ENCODE results near the gene C1QL2. TPM values are rescaled to one million over a fixed set of nuclear protein-coding genes. Genes with fewer than 3 reads are reported as not detected.

C1QL2 gene
- total and polyA plus RNA-seq, 4 donors: 0.03 to 0.31 TPM; not detected in 2

DNA sequence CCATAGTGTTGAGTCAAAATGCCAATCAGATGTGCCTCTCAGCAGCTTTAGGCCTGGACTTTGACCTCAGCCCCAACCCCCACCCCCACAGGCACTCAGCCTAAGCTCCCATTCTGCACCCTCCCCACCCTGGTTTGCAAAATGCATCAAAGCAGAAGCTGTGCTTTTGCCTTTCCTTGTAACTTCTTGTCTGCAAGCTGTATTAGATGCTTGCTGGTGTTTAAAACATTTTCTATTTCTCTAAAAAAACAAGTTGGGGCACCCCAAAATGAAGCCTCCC lies 38.5 kb upstream of the C1QL2 start:
- Histone ChIP-seq H3K36me3 (ENCODE audit: control insufficient read depth in 4 of 4, insufficient read depth in 4 of 4, low read length in 4 of 4) (no peaks in the 10 kb centered on the region), H3K9ac (ENCODE audit: insufficient read depth in 1 of 2, low read length in 2 of 2) (no peak overlapping the region), H3K27ac (ENCODE audit: low read depth in 1 of 2, low read length in 1 of 2) (no peak overlapping the region), H3K27me3 (ENCODE audit: control insufficient read depth in 3 of 3, insufficient read depth in 3 of 3, low read length in 2 of 3) (no peaks in the 10 kb centered on the region), H3K4me3 (no peak overlapping the region), H3K9me3 (ENCODE audit: control insufficient read depth in 4 of 4, insufficient read depth in 3 of 4, low read length in 3 of 4) (peaks cover 0 to 2% (median 0%) of the 10 kb centered on the region in 4 donors), H3K4me1 (ENCODE audit: control insufficient read depth in 5 of 5, insufficient read depth in 5 of 5, low read length in 5 of 5) (peaks cover 0 to 14% (median 4%) of the 10 kb centered on the region in 5 donors)
- DNase-seq (no peak), ATAC-seq (ENCODE audit: insufficient read depth, low FRiP score) (no peak)
- TF ChIP-seq, protein P1, sequence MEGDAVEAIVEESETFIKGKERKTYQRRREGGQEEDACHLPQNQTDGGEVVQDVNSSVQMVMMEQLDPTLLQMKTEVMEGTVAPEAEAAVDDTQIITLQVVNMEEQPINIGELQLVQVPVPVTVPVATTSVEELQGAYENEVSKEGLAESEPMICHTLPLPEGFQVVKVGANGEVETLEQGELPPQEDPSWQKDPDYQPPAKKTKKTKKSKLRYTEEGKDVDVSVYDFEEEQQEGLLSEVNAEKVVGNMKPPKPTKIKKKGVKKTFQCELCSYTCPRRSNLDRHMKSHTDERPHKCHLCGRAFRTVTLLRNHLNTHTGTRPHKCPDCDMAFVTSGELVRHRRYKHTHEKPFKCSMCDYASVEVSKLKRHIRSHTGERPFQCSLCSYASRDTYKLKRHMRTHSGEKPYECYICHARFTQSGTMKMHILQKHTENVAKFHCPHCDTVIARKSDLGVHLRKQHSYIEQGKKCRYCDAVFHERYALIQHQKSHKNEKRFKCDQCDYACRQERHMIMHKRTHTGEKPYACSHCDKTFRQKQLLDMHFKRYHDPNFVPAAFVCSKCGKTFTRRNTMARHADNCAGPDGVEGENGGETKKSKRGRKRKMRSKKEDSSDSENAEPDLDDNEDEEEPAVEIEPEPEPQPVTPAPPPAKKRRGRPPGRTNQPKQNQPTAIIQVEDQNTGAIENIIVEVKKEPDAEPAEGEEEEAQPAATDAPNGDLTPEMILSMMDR (IDR thresholded peaks at IDR 0.05; ENCODE audit: control extremely low read depth, extremely low read depth): no peak

DNA sequence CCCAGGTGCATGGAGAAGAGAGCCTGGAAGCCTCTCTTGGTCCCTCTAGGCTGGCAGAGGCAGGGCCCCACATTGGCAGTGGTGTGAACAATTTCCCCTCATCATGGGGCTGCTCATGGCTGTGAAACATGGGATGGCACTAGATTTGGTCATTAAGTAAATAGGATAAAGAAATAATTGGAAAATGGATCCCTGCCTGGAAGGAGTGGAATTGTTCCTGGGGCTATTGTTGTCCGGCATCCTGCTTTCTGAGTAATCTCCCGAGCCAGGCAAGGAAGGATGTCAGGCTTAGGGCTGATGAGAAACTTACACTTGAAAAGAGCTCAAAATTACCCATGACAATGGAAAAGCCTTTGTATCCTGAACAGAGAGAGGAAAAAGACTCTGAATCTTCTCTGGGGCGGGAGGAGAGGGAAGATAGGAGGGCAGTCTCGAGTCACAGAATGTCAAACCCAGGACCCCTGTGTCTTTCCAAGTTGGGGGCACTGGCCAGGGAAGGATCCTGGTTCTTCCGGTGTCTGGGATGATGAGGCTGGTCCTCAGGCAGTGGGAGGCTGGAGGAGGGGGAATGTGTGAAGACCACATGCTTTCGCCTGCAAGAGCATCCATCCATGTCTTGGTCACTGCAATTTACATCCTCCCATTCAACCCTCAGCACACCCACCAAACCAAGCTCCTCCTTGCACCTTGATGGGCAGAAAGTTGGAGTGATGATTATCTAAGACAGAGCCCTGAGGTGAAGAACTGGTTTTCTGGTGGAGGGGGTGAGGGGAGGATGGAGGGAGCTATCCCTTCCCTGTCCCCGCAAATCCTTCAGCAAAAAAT lies 38.0 kb upstream of the C1QL2 start:
- WGBS, 2 donors: 65 to 79% methylated on average over 7 of the region's 7 CpGs
- no peak for ATAC-seq (ENCODE audit: insufficient read depth, low FRiP score)
- TF ChIP-seq, protein P1 (IDR thresholded peaks at IDR 0.05; ENCODE audit: control extremely low read depth, extremely low read depth): no peak
- Histone ChIP-seq H3K4me1 (ENCODE audit: control insufficient read depth in 5 of 5, insufficient read depth in 5 of 5, low read length in 5 of 5) (peaks cover 0 to 14% (median 4%) of the 10 kb centered on the region in 5 donors), H3K27ac (ENCODE audit: low read depth in 1 of 2, low read length in 1 of 2) (no peak overlapping the region), H3K9me3 (ENCODE audit: control insufficient read depth in 4 of 4, insufficient read depth in 3 of 4, low read length in 3 of 4) (peaks cover 0 to 2% (median 0%) of the 10 kb centered on the region in 4 donors), H3K9ac (ENCODE audit: insufficient read depth in 1 of 2, low read length in 2 of 2) (no peak overlapping the region), H3K36me3 (ENCODE audit: control insufficient read depth in 4 of 4, insufficient read depth in 4 of 4, low read length in 4 of 4) (no peaks in the 10 kb centered on the region), H3K27me3 (ENCODE audit: control insufficient read depth in 3 of 3, insufficient read depth in 3 of 3, low read length in 2 of 3) (no peaks in the 10 kb centered on the region), H3K4me3 (no peak overlapping the region)
- no peak for DNase-seq

DNA sequence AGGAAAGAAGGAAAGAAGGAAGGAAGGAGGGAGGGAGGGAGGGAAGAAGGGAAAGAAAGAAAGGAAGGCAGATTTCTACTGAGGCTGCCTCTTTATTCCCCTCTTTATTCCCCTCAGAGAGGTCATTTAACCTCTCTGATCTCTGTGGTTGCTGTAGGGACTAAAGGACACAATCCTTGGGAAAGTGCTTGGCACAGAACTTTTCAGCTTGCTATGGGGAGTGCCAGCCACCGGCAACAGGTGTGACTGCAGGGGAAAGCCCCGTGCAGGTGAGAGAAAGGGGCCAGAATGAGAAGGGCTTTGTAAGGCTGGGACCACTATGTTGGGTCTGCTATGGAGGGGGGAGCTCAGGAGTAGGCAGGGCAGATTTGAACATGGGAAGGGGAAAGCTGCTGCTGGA lies 37.3 kb upstream of the C1QL2 start:
- H3K9me3 ChIP-seq (ENCODE audit: control insufficient read depth in 4 of 4, insufficient read depth in 3 of 4, low read length in 3 of 4): peaks cover 0 to 2% (median 0%) of the 10 kb centered on the region in 4 donors
- H3K36me3 ChIP-seq (ENCODE audit: control insufficient read depth in 4 of 4, insufficient read depth in 4 of 4, low read length in 4 of 4): no peaks in the 10 kb centered on the region
- TF ChIP-seq, protein P1 (IDR thresholded peaks at IDR 0.05; ENCODE audit: control extremely low read depth, extremely low read depth): no peak
- no peaks in the 10 kb centered on the region for H3K27me3 ChIP-seq (ENCODE audit: control insufficient read depth in 3 of 3, insufficient read depth in 3 of 3, low read length in 2 of 3)
- 40 to 43% methylated on average over 2 of the region's 2 CpGs for WGBS, 2 donors
- DNase-seq (no peak), ATAC-seq (ENCODE audit: insufficient read depth, low FRiP score) (no peak)
- H3K4me1 ChIP-seq (ENCODE audit: control insufficient read depth in 5 of 5, insufficient read depth in 5 of 5, low read length in 5 of 5): peaks cover 0 to 14% (median 4%) of the 10 kb centered on the region in 5 donors
- no peak overlapping the region for H3K9ac ChIP-seq (ENCODE audit: insufficient read depth in 1 of 2, low read length in 2 of 2)
- no peak overlapping the region for H3K4me3 ChIP-seq
- H3K27ac ChIP-seq (ENCODE audit: low read depth in 1 of 2, low read length in 1 of 2): no peak overlapping the region
